ENCODE measurements around the gene TM9SF1.

Gene TM9SF1

GRCh38 chr14:24147761-24148428 lies 47.3 kb downstream of the TM9SF1 start:
- DNase-seq = no peak

DNA sequence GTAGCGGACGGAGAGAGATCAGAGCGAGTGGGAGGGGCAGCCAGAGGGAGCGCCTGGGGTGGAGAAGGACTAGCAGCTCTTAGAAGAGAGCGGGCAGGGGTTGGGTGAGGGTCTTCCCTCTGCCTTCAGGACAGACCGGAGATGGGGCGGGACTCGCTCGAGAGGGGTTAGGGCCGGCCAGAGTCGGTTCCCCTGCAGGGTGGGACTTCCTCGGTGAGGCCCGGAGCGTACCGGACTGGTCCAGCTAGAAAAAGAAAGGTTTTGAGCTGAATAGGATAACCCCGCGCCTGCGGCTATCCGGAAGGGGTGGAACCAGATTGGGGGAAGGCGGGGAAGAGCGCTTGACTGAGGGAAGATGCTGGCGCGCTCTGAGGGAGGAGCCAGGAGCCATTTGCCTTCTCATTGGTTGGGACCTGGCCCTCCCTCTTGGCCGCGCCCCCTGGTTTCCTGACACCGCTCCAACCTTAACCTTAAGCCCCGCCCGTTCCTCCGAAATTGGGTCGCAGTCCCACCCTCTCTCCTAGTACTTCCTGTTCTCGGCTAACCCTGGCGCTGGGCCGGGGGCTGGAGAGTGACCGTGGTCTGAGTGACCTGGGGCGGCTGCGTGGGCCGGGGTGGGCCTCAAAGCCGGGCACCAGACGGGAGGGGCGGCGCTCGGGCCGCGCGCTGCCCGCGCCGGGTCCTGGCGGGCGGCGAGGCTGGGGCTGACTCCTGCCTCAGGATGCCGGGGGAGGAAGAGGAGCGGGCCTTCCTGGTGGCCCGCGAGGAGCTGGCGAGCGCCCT lies 48.1 kb downstream of the TM9SF1 start, which contains the start of gene RNF31:
Gene RNF31, plus strand, starts transcription at position 521 of the 783 bp plus-strand sequence. Its CDS starts 201 bp downstream, at position 722.
- DNase-seq = peak; percentile 99

- peak; percentile 97 for DNase-seq
These were observed 48.7 kb downstream of the TM9SF1 start, which contains the start of gene PSME2 for GRCh38 chr14:24146453-24146977. Gene PSME2 (minus strand): TSS chr14:24146610. CDS start chr14:24146581, 29 bp downstream.

DNA sequence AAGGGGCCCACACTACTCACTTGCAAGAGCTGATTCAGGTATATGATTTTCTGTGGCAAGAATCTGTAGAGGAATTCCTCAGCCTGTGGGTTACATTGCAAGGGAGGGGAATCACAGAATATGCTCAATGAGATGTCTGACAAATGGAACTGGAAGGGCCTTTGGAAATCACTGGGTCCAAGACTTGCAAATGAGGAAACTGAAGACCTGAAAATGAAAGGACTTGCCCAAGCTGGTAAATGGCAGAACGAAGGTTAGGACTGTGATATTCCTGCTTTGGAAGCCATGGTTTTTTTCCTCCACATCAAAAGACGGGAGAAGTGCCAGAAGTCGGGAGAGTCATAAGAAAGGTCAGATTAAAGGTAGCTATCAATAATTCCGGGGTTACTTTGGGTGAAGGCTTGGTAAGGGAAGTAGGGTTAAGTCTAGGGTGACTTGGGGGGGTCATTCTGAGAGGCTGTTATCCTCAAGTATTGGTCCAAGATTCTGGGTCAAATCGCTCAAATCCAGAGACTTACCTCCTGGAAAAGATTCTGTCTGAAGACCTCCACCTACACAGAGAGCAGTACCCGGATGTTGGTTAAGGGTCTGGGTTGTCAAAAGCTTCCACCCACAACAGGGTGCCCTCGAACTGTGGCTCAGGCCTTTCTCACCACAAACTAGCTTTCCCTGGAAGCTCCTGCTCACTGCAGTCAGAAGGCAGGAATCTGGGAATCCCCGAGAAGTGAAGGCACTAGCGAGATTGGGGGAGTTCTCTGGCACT lies 49.4 kb downstream of the TM9SF1 start:
- no peak for DNase-seq

- DNase-seq = no peak
These were observed 50.0 kb downstream of the TM9SF1 start for GRCh38 chr14:24145219-24145618.

DNA sequence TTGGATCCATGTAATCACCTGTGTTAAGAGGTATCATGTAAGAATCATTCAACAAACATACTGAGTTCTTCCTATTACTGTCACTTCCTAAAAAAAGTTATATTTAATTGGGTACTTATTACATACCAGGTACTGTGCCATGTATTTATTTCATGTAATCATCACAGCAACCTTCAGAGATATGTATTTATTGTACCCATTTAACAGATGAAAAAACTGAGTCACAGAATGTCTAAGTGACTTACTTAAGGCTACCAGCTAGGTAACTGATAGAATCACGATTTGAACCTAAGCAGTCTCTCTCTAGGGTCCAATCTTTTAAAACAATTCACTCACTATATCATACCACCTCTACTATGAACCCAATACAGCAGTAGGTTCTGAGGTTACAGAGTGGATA lies 50.8 kb downstream of the TM9SF1 start:
- no peak for DNase-seq

GRCh38 chr14:24143511-24143910 lies 51.7 kb downstream of the TM9SF1 start:
- DNase-seq = no peak

DNA sequence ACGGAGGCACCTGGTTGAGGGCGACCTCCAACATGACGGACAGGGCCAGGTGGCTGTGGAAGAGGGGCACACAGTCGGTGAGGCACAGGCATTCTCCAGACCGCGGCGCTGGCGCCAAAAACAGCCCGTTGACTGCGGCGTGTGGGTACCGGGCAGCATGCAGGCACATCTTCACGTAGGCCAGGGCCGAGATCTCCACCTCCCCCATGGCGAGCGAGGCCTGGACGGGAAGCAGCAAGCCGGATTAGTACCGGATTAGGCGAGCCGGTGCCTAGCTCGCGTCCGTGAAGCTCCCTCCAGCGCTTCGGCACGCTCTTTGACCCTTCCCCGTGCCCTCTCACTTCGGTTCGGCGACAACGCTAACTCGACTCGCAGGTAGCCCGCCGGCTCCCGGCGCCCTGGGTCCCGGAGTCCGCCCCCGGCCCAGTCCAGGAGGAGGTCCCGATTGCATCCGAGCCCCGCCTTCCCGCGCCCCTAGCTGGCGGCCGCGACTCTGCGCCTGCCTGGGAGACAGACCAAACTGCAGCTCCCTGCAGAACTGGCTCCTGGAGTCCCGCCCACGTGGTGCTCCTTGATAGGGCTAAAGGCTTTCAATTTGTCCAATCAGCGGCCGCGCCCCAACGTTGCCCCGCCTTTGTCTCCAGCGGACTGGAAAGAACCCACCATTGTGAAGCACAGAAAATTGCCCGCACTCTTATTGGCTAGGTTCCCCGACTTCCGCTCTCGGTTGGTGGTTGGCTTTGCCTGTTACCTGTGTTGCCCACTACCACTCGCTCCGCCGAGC lies 54.0 kb downstream of the TM9SF1 start, which contains the start of gene EMC9:
Gene EMC9, minus strand, starts transcription at position 495 of the 784 bp plus-strand sequence. Its CDS starts 287 bp downstream, at position 208.
- DNase-seq = peak; percentile 100

- DNase-seq = no peak
These were observed 55.8 kb downstream of the TM9SF1 start for GRCh38 chr14:24139272-24139934.

Measured in femur (tissue), 1 donor.